Psoas muscle (tissue), 8 donors: Measurements from ENCODE around the gene TM6SF1. TPM values are rescaled to one million over a fixed set of nuclear protein-coding genes. Genes with fewer than 3 reads are reported as not detected.
"Not testable (repeated sequence)": the region's sequence is repeated elsewhere in the genome, so short reads cannot be mapped to it uniquely, and the experiment has no call there.

Experiments used
- ATAC-seq, 4 donors: fragments of 200-7000 bp; cut with Tn5 transposase; one replicate each; pipeline ENCODE4 v1.9.1; 2020; ENCODE audit warnings: moderate library complexity in 3 of 4, mild to moderate bottlenecking in 2 of 4
- DNase-seq, 2 donors: peaks; one replicate each; pipeline ENCODE4 v3.0.0-alpha.2; 2020
- H3K27ac ChIP-seq: fragments of 200-600 bp; one replicate; pipeline ENCODE4 v1.8.0; 2022
- H3K27me3 ChIP-seq, 3 donors: fragments of 200-600 bp in 1 of 3; one replicate each; pipeline versions ENCODE4 v1.6.1 to v1.8.0; 2013 to 2022; ENCODE audit warnings: low read length in 2 of 3, mild to moderate bottlenecking in 2 of 3, moderate library complexity in 1 of 3; ENCODE audit not compliant: insufficient read depth in 3 of 3
- H3K36me3 ChIP-seq, 2 donors: fragments of 200-600 bp in 1 of 2; one replicate each; pipeline versions ENCODE4 v1.6.1 to v1.8.0; 2013 to 2022; ENCODE audit warnings: low read depth in 1 of 2, mild to moderate bottlenecking in 1 of 2, moderate library complexity in 1 of 2; ENCODE audit not compliant: insufficient read depth in 1 of 2
- H3K4me1 ChIP-seq: fragments of 200-600 bp; one replicate; pipeline ENCODE4 v1.8.0; 2022
- H3K4me3 ChIP-seq: fragments of 200-600 bp; one replicate; pipeline ENCODE4 v1.8.0; 2022; ENCODE audit warnings: mild to moderate bottlenecking
- H3K9me3 ChIP-seq: fragments of 200-600 bp; one replicate; pipeline ENCODE4 v1.8.0; 2022
- CTCF ChIP-seq: fragments of 200-600 bp; IDR thresholded peaks from one replicate; pipeline ENCODE4 v1.8.0; 2022; ENCODE audit warnings: antibody characterized with exemption
- WGBS, 3 donors: extraction: QIAGEN DNeasy Blood & Tissue Kit; methylation state at CpG; one replicate each; pipeline versions ENCODE4 v1.1.6 to v1.1.7; 2013; 5-methylcytosine and 5-hydroxymethylcytosine counted together
- intact Hi-C, 2 donors: fragments of 100-400 bp; cut with DNase I; formaldehyde crosslinking; loops; one replicate each; pipeline versions ENCODE4 v1.11.0 to v1.14.2; 2022
- polyA plus RNA-seq, 3 donors: library from polyadenylated mRNA; stranded (reverse); fragments of 200-250 nt; gene quantifications; one replicate each; pipeline ENCODE4 v1.2.3, GENCODE V29; 2013
- total RNA-seq, 4 donors: library from RNA; stranded (reverse); fragmentation: NEBNext Ultra II Directional in 2 of 4; extraction: Animal tissue kit (Norgen Biotek cat#: 25700) in 2 of 4; gene quantifications; one replicate each; pipeline versions ENCODE4 v1.2.1 to v1.2.4, GENCODE V29; 2021 to 2023
- donor health status: healthy with polysubstance abuse.
- donor health status: DM: no; HTN: no; CAD: no; lungs with moderate emphysema.
- donor health status: Bipolar disorder and iron deficiency.
- donor health status: healthy.
- donor health status: DM: yes; HTN: yes; CAD: no.
- donor health status: DM: no; HTN: no; CAD: no.
- donor health status: DM: no; HTN: no; CAD: no.
- donor health status: DM: yes; HTN: yes; CAD: no.

Gene TM6SF1
- total and polyA plus RNA-seq, 7 donors = 9.2 to 23.4 (median 13.8) TPM

- DNase-seq (no peak), ATAC-seq (peak; percentile 31 to 73 (median 54))
- H3K27me3 ChIP-seq = no peaks in the 10 kb centered on the region
- WGBS, 3 donors = 17 to 30% (median 28%) methylated on average over 2 of the region's 2 CpGs
- no peaks in the 10 kb centered on the region for H3K9me3 ChIP-seq
- TF ChIP-seq CTCF = no peak
- H3K27ac ChIP-seq = peak overlapping the region; percentile 73
- H3K4me1 ChIP-seq = peaks cover 23% of the 10 kb centered on the region
- intact Hi-C loops = no loop called here
- no peak overlapping the region for H3K4me3 ChIP-seq
- no peaks in the 10 kb centered on the region for H3K36me3 ChIP-seq
These were observed 19.9 kb upstream of the TM6SF1 start for GRCh38 chr15:83087576-83087975.

DNA sequence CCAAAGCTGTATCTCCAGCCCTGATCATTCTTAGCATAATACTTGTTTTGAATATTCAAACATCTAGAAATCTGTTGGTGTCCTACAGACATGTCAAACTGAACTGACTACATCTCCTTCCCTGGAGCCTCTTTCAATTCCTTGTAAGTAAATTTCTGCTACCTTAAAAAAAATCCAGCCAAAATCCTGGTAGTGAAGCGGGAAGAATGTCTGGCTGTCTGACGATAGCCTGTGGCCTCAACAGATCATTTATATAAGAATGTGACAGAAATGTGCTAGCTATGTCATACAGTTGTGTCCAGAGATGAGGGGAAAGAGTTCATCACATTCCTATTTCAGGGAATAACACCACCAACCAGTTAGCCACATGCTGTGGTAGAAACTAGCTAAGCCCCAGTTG, 18.6 kb upstream of the TM6SF1 start:
- WGBS, 3 donors = 41 to 59% (median 57%) methylated on average over 2 of the region's 2 CpGs
- peak overlapping the region; percentile 73 for H3K27ac ChIP-seq
- intact Hi-C loops = no loop called here
- no peak for ATAC-seq
- no peaks in the 10 kb centered on the region for H3K36me3 ChIP-seq
- no peaks in the 10 kb centered on the region for H3K27me3 ChIP-seq
- TF ChIP-seq CTCF = no peak
- H3K9me3 ChIP-seq = no peaks in the 10 kb centered on the region
- no peak for DNase-seq
- H3K4me1 ChIP-seq = peaks cover 19% of the 10 kb centered on the region
- H3K4me3 ChIP-seq = no peak overlapping the region

DNA sequence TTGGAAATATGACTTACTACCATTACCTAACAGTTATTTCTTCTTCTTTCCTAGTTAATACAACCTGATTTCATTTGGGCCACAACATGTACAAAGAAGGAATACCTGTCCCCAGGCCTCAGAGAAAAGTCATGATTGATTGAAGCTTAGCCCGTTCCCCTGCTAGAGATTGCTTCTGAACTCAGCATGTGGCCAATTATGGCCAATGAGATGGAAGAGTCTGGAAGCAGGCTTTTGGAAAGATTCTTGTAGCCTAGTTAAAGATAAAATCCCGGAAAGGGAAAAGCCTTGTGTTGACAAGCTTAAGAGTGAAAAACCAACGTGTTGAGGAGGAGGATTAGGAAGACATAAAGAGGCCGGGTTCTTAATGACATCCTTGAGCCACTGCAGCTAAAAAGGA, 17.0 kb upstream of the TM6SF1 start:
- intact Hi-C loops = no loop called here
- Histone ChIP-seq H3K4me3 (no peak overlapping the region), H3K36me3 (no peaks in the 10 kb centered on the region), H3K4me1 (peaks cover 31% of the 10 kb centered on the region), H3K27me3 (no peaks in the 10 kb centered on the region), H3K27ac (no peak overlapping the region), H3K9me3 (no peaks in the 10 kb centered on the region)
- ATAC-seq (no peak), DNase-seq (no peak)
- TF ChIP-seq CTCF = no peak
- WGBS, 3 donors = 51 to 54% (median 52%) methylated on average over 4 of the region's 4 CpGs

DNA sequence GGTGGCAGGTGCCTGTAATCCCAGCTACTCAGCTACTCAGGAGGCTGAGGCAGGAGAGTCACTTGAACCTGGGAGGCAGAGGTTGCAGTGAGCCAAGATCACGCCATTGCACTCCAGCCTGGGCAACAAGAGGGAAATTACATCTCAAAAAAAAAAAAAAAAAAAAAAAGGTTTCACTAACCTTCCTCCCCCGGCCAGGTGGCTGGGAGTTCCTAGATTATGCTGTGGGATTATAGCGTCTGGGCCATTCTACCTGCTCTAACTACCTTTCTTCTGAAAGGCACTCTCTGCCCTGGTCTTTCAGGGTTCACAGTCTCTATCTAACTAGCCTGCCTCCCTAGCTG, 15.5 kb upstream of the TM6SF1 start:
- H3K4me3 ChIP-seq = not testable (repeated sequence)

DNA sequence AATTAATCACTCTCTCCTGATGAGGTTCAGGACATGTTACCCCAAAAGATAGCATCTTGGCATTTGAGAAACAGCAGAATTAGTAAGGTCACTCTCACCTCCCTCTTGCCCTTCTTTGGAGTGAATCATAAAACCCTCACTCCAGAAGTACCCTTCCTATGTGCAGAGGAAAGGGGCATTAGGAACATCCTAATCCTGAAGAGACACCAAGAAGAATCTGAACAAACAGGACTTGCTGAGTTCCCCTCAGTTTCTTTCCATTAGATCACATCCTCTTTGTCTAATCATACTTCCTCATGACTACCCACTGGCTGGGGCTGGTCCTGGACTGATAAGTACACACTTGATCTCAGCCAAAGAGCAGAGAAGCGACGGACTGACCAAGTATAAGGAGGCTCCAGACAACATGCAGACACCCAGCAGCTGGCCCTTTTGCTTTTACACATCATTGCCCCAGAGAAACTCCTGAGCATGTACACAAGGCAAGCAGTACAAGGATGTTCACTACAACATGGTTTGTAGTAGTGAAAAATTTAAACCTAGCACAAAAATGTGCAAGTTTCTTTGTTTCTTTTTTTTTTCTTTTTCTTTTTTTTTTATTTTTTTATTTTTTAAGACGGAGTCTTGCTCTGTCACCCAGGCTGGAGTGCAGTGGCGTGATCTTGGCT, 15.0 kb upstream of the TM6SF1 start:
- no peak for TF ChIP-seq CTCF
- H3K27me3 ChIP-seq = no peaks in the 10 kb centered on the region
- H3K27ac ChIP-seq = no peak overlapping the region
- WGBS, 3 donors = 64 to 74% (median 64%) methylated on average over 4 of the region's 4 CpGs
- no peak for DNase-seq
- no peaks in the 10 kb centered on the region for H3K36me3 ChIP-seq
- peaks cover 21% of the 10 kb centered on the region for H3K4me1 ChIP-seq
- intact Hi-C loops = no loop called here
- peak in 2 of 4 donors; percentile 34 to 39 for ATAC-seq
- no peak overlapping the region for H3K4me3 ChIP-seq
- H3K9me3 ChIP-seq = no peaks in the 10 kb centered on the region

More for the DNA sequence above, 15.5 kb upstream of the TM6SF1 start:
- H3K9me3 ChIP-seq, H3K27me3 ChIP-seq, H3K36me3 ChIP-seq, intact Hi-C loops, H3K27ac ChIP-seq, DNase-seq, ATAC-seq: not testable (repeated sequence)
- H3K4me1 ChIP-seq = peaks cover 23% of the 10 kb centered on the region
- WGBS, 3 donors = 79 to 90% (median 89%) methylated on average over 3 of the region's 3 CpGs
